SK-N-SH (cell line): ENCODE results near the gene ITGA1. TPM values are rescaled to one million over a fixed set of nuclear protein-coding genes. Genes with fewer than 3 reads are reported as not detected.

Source experiments
- CTCF ChIA-PET: fragments of 300-600, 350-600 bp; formaldehyde crosslinking; extraction: SDS; loops from one replicate; lab custom pipeline; 2021; lab: Yijun Ruan, JAX
- POLR2A ChIA-PET: fragments of 350-600 bp; sonication (Branson Sonifier 250); formaldehyde crosslinking; extraction: SDS; loops from one replicate; lab custom pipeline; 2020; ENCODE audit warnings: antibody characterized with exemption, inconsistent platforms; lab: Yijun Ruan, JAX
- DNase-seq: peaks from one replicate; pipeline ENCODE4 v3.0.0; 2012
- H2AFZ ChIP-seq: fragments of 200-600 bp; sonication (generic); 2 replicates; pipeline ENCODE4 v1.8.1; 2016; ENCODE audit warnings: antibody characterized with exemption, mild to moderate bottlenecking, low read depth
- H3F3A ChIP-seq: fragments of 200-600 bp; sonication (generic); replicated peaks from 2 replicates; pipeline ENCODE3; 2016; ENCODE audit warnings: antibody characterized with exemption, mild to moderate bottlenecking; ENCODE audit not compliant: insufficient read depth
- H3K27ac ChIP-seq, 2 experiments: fragments of 200-500 bp in 1 of 2; fragments of 200-600 bp in 1 of 2; sonication (Bioruptor generic) in 1 of 2; sonication (generic), shearing (Covaris generic) in 1 of 2; 2 replicates each; pipeline versions ENCODE4 v1.5.1 to v1.6.1; 2014 to 2016; ENCODE audit warnings: low read depth in 2 of 2, inconsistent platforms in 1 of 2, low read length in 1 of 2, mild to moderate bottlenecking in 1 of 2, mixed read lengths in 1 of 2
- H3K27me3 ChIP-seq: fragments of 200-600 bp; sonication (generic), shearing (Covaris generic); 2 replicates; pipeline ENCODE4 v1.6.1; 2016; ENCODE audit warnings: mixed run types; ENCODE audit not compliant: insufficient read depth
- H3K36me3 ChIP-seq, 2 experiments: fragments of 200-500 bp in 1 of 2; fragments of 200-600 bp in 1 of 2; sonication (Bioruptor generic) in 1 of 2; sonication (generic) in 1 of 2; replicated peaks in 1 of 2; 2 replicates each; pipeline versions ENCODE3 to v1.5.1; 2014 to 2016; ENCODE audit warnings: low read length in 1 of 2, mild to moderate bottlenecking in 1 of 2; ENCODE audit not compliant: insufficient read depth in 2 of 2, control insufficient read depth in 1 of 2
- H3K4me1 ChIP-seq, 2 experiments: fragments of 200-500 bp in 1 of 2; fragments of 200-600 bp in 1 of 2; sonication (Bioruptor generic) in 1 of 2; sonication (generic), shearing (Covaris generic) in 1 of 2; 2 replicates each; pipeline versions ENCODE4 v1.5.1 to v1.6.1; 2014 to 2016; ENCODE audit warnings: low read depth in 1 of 2, low read length in 1 of 2, mixed run types in 1 of 2; ENCODE audit not compliant: insufficient read depth in 2 of 2, control insufficient read depth in 1 of 2
- H3K4me2 ChIP-seq: fragments of 200-600 bp; sonication (generic), shearing (Covaris generic); 2 replicates; pipeline ENCODE4 v1.6.1; 2017; ENCODE audit warnings: mixed run types
- H3K4me3 ChIP-seq, 2 experiments: fragments of 200-500 bp in 1 of 2; fragments of 200-600 bp in 1 of 2; sonication (Bioruptor generic) in 1 of 2; sonication (generic), shearing (Covaris generic) in 1 of 2; 2 replicates each; pipeline versions ENCODE4 v1.5.1 to v1.8.1; 2014 to 2016; ENCODE audit warnings: low read depth in 2 of 2, inconsistent platforms in 1 of 2, low read length in 1 of 2, mild to moderate bottlenecking in 1 of 2, mixed read lengths in 1 of 2, moderate library complexity in 1 of 2
- H3K79me2 ChIP-seq: fragments of 200-600 bp; sonication (generic); 2 replicates; pipeline ENCODE4 v1.8.1; 2017; ENCODE audit warnings: mild to moderate bottlenecking; ENCODE audit not compliant: insufficient read depth
- H3K9ac ChIP-seq: fragments of 200-600 bp; sonication (generic); 2 replicates; pipeline ENCODE4 v1.6.1; 2017; ENCODE audit warnings: mixed run types
- H3K9me2 ChIP-seq: fragments of 200-600 bp; sonication (generic); 2 replicates; pipeline ENCODE4 v1.6.1; 2017; ENCODE audit warnings: mixed run types
- H3K9me3 ChIP-seq: fragments of 200-600 bp; sonication (generic); 2 replicates; pipeline ENCODE4 v1.6.1; 2017; ENCODE audit warnings: mixed run types, mild to moderate bottlenecking, moderate library complexity
- H4K20me1 ChIP-seq: fragments of 200-600 bp; sonication (generic); 2 replicates; pipeline ENCODE4 v1.6.1; 2017; ENCODE audit warnings: mild to moderate bottlenecking, mixed run types; ENCODE audit not compliant: insufficient read depth
- CHD2 ChIP-seq: fragments of 150-350 bp; IDR thresholded peaks from 2 replicates; pipeline ENCODE4 v1.6.1; 2018; ENCODE audit warnings: low read length; ENCODE audit not compliant: partially characterized antibody
- CTCF ChIP-seq: fragments of 200-600 bp; sonication (generic); IDR thresholded peaks from 2 replicates; pipeline ENCODE4 v1.6.1; 2017; ENCODE audit warnings: antibody characterized with exemption, mild to moderate bottlenecking, moderate library complexity
- EP300 ChIP-seq, 2 experiments: IDR thresholded peaks; 2 replicates each; pipeline versions ENCODE4 v1.4.0 to v1.6.1; 2012; ENCODE audit warnings: borderline replicate concordance in 1 of 2, low read depth in 1 of 2, low read length in 1 of 2
- EZH2phosphoT487 ChIP-seq: fragments of 200-600 bp; sonication (generic); IDR thresholded peaks from 2 replicates; pipeline ENCODE4 v1.6.1; 2017; ENCODE audit warnings: low read depth, mixed run types, mild to moderate bottlenecking, antibody characterized with exemption, moderate library complexity, borderline replicate concordance
- FOSL2 ChIP-seq: IDR thresholded peaks from 2 replicates; pipeline ENCODE4 v1.4.0; 2012; ENCODE audit warnings: low read depth, mild to moderate bottlenecking, moderate library complexity, borderline replicate concordance
- FOXJ3 ChIP-seq: sonication (generic); formaldehyde crosslinking; IDR thresholded peaks from 2 replicates; pipeline ENCODE4 v1.5.1; 2020; ENCODE audit warnings: mild to moderate bottlenecking, missing genetic modification reagents
- JUND ChIP-seq: IDR thresholded peaks from 2 replicates; pipeline ENCODE4 v1.4.0; 2012
- MEF2A ChIP-seq: IDR thresholded peaks from 2 replicates; pipeline ENCODE4 v1.4.0; 2012; ENCODE audit warnings: low read depth, borderline replicate concordance
- MXI1 ChIP-seq: IDR thresholded peaks from 2 replicates; pipeline ENCODE4 v1.6.1; 2012; ENCODE audit warnings: mild to moderate bottlenecking, low read depth, low read length, improper control_type of control experiment
- NFIC ChIP-seq: IDR thresholded peaks from 2 replicates; pipeline ENCODE4 v1.4.0; 2012; ENCODE audit warnings: borderline replicate concordance
- NRF1 ChIP-seq: IDR thresholded peaks from 2 replicates; pipeline ENCODE4 v1.6.1; 2012; ENCODE audit warnings: low read depth, mild to moderate bottlenecking, low read length
- PBX3 ChIP-seq: IDR thresholded peaks from 2 replicates; pipeline ENCODE4; 2012
- RCOR1 ChIP-seq: fragments of 150-350 bp; IDR thresholded peaks from 2 replicates; pipeline ENCODE4 v1.6.1; 2017; ENCODE audit warnings: antibody characterized with exemption, low read length
- RFX5 ChIP-seq: IDR thresholded peaks from 2 replicates; pipeline ENCODE4 v1.6.1; 2012; ENCODE audit warnings: mild to moderate bottlenecking, improper control_type of control experiment, low read length
- SMC3 ChIP-seq: IDR thresholded peaks from 2 replicates; pipeline ENCODE4 v1.6.1; 2012; ENCODE audit warnings: low read depth, low read length, improper control_type of control experiment
- TEAD4 ChIP-seq: IDR thresholded peaks from 2 replicates; pipeline ENCODE4 v1.4.0; 2012; ENCODE audit warnings: mild to moderate bottlenecking, borderline replicate concordance; ENCODE audit not compliant: insufficient read depth
- WGBS: methylation state at CpG from one replicate; pipeline ENCODE4 v1.1.6; 2017; ENCODE audit warnings: low lambda C conversion rate; 5-methylcytosine and 5-hydroxymethylcytosine counted together
- polyA plus RNA-seq, 3 experiments: library from polyadenylated mRNA; depleted of rRNA; stranded (reverse); fragments of >200 nt; gene quantifications; 2 replicates each; pipeline ENCODE4 v1.2.3, GENCODE V29; 2012
- TF ChIP-seq, protein P1 (sequence below): IDR thresholded peaks from 2 replicates; pipeline ENCODE4 v1.4.0; 2012; ENCODE audit warnings: low read depth, borderline replicate concordance
- TF ChIP-seq, protein P2 (sequence below): IDR thresholded peaks from 2 replicates; pipeline ENCODE4 v1.4.0; 2012; ENCODE audit warnings: low read depth

Gene ITGA1
- polyA plus RNA-seq, 1 of the 3 experiments (the other 2 are of a cell fraction) = 7.7 TPM

DNA sequence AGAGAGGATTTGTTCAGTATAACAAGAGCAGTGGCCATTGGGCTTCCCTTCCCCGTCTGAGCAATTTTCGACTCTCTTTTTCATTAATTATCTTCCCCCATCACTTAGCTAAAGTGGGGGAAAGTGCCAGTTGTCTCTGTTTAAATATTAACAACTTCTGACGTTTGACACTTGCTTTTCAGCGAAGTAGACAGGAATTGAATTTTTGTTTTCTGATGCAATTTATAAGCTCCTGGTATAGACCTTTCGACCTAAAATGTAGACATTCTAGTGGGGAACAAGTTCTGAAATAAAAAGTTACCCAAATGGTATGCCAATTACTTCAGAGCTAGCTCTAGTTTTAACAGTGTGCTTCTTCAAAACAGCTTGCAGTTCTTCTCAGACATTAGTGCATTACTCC, 100.6 kb downstream of the ITGA1 start:
- Histone ChIP-seq H3K27me3 (no peaks in the 10 kb centered on the region), H3K4me2 (no peak overlapping the region), H3K27ac (no peak overlapping the region), H2AFZ (no peak overlapping the region), H3K79me2 (no peaks in the 10 kb centered on the region), H3K9me2 (peaks cover 4% of the 10 kb centered on the region; the same call in 1 of the 2 replicates), H4K20me1 (no peaks in the 10 kb centered on the region), H3K9ac (no peak overlapping the region), H3K4me3 (no peak overlapping the region), H3K9me3 (no peaks in the 10 kb centered on the region), H3K36me3 (peaks cover 3 to 7% of the 10 kb centered on the region in 2 experiments), H3K4me1 (peaks cover 0 to 2% of the 10 kb centered on the region in 2 experiments; a peak in 2 of 4 replicates), H3F3A (peaks cover 9% of the 10 kb centered on the region)
- CTCF ChIA-PET = interaction anchor here (1.2 kb wide), 1 partner anchor 207 kb away, joined by 4 read pairs; no protein-coding TSS in a partner anchor
- TF ChIP-seq JUND = no peak
- TF ChIP-seq NFIC = no peak
- DNase-seq = no peak
- POLR2A ChIA-PET = no interaction called here
- WGBS = 78% methylated on average over 5 of the region's 5 CpGs

GRCh38 chr5:52892242-52892878, 104.6 kb downstream of the ITGA1 start:
- POLR2A ChIA-PET = no interaction called here
- Histone ChIP-seq H3F3A (peaks cover 13% of the 10 kb centered on the region), H3K9me2 (peaks cover 4% of the 10 kb centered on the region; the same call in 1 of the 2 replicates), H3K4me1 (peaks cover 6 to 22% of the 10 kb centered on the region in 2 experiments; a peak in 3 of 4 replicates), H3K27ac (peak overlapping the region; percentile 30 to 43; a peak in 2 of 4 replicates), H2AFZ (no peak overlapping the region), H3K9ac (no peak overlapping the region), H3K4me2 (0 out of 2 replicates have a peak overlapping the region, but pooled peaks have one; percentile 9), H3K9me3 (no peaks in the 10 kb centered on the region), H3K79me2 (no peaks in the 10 kb centered on the region), H3K4me3 (no peak overlapping the region), H3K36me3 (peaks cover 3 to 7% of the 10 kb centered on the region in 2 experiments), H4K20me1 (no peaks in the 10 kb centered on the region), H3K27me3 (no peaks in the 10 kb centered on the region)
- TF ChIP-seq SMC3 (no peak), NRF1 (no peak), RFX5 (no peak), MXI1 (no peak), PBX3 (no peak), EZH2phosphoT487 (no peak), EP300 (IDR thresholded peaks at IDR 0.05; ENCODE audit: borderline replicate concordance in 1 of 2, low read depth in 1 of 2, low read length in 1 of 2) (no peak), TEAD4 (no peak), RCOR1 (no peak), FOXJ3 (CRISPR knock-in tag) (no peak), MEF2A (no peak), CTCF (no peak), CHD2 (no peak), NFIC (no peak), FOSL2 (no peak)
- TF ChIP-seq, protein P1, sequence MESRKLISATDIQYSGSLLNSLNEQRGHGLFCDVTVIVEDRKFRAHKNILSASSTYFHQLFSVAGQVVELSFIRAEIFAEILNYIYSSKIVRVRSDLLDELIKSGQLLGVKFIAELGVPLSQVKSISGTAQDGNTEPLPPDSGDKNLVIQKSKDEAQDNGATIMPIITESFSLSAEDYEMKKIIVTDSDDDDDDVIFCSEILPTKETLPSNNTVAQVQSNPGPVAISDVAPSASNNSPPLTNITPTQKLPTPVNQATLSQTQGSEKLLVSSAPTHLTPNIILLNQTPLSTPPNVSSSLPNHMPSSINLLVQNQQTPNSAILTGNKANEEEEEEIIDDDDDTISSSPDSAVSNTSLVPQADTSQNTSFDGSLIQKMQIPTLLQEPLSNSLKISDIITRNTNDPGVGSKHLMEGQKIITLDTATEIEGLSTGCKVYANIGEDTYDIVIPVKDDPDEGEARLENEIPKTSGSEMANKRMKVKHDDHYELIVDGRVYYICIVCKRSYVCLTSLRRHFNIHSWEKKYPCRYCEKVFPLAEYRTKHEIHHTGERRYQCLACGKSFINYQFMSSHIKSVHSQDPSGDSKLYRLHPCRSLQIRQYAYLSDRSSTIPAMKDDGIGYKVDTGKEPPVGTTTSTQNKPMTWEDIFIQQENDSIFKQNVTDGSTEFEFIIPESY = no peak
- TF ChIP-seq, protein P2, sequence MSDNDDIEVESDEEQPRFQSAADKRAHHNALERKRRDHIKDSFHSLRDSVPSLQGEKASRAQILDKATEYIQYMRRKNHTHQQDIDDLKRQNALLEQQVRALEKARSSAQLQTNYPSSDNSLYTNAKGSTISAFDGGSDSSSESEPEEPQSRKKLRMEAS = no peak
- no peak for DNase-seq
- CTCF ChIA-PET = no interaction called here
- WGBS = 83% methylated on average over 6 of the region's 6 CpGs
